EH (cell line): ENCODE data around the gene REG1B.

Experiments
- DNase-seq: peaks from one replicate; pipeline ENCODE4 v3.0.0-alpha.2; 2015; ENCODE audit warnings: low read depth

REG1B gene

GRCh38 chr2:79087785-79088364 is at the start of gene REG1B:
Gene REG1B, minus strand, starts transcription at chr2:79087993. Its CDS starts 381 bp downstream, at chr2:79087612.
- DNase-seq, result no peak

DNA sequence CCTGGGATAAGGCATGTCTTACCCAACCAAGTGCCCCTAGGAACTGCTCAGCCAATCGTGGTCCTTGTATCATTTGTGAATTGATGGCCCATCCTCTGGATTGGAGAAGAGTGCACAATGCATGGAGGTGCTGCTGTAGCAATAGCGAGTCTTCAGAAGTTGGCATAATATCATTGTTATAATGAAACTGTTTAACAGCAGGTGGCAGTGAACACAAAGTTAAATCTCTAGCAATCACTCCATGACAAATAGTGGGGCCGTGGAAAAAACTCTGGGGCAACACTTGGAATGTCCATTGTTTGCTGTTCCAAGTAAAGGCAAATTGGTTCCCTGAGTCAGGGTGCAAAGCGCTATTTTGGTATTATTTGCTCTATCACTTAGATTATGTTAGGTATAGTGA is 43.9 kb upstream of the REG1B start:
- no peak for DNase-seq

DNA sequence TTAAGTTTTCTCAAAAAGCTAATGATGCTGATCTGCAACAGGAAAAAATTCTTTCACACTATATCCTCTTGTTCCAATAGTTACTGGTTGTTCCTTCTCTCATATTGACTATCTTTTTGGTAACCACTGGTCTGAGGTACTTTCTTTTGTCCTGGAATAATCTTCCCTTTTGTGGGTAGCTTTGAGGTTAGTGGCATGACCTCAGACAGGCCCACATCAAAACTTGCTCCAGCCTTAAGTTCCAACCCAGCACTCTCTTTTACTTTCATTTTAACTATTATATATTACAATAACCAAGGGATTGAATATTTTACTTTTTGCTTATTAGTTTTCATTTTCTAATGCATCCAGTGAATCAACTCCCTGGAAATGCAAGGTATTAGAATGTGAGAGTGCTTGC is 42.0 kb upstream of the REG1B start:
- DNase-seq, result no peak

DNA sequence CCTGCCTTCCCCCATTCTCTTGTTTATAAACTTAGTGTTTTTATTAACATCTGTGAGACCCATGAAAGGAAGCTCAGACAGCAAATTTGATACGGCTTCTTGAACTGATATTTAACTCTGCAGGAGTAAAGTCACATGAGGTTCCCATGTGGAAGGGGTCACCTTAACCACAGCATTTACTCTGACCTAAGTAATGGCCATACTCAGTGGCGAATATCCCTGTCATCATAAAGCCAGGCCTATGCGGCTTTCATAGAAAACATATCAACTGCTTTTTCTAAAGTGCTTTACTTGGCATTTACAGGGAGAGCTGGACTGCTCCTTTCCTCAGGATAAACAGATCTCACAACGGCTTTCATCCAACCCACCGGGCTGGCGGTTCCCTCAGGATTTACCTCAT is 41.5 kb upstream of the REG1B start:
- DNase-seq, result no peak

- DNase-seq, result no peak
Observed at GRCh38 chr2:79128406-79128805, 40.6 kb upstream of the REG1B start.

DNA sequence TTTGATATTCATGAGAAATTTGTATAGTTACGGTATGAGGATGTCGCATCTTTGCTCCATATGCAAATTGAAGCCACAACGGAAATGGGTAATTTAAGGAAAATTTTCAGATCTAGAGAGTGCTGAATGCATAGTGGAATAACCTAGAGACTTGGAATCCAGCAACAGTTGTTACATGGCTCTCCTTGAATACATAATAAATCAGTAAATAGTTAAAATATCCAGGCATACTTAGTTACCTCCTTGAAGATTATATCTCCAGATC is 37.9 kb upstream of the REG1B start:
- no peak for DNase-seq

GRCh38 chr2:79124907-79125720 is 37.3 kb upstream of the REG1B start:
- DNase-seq, result no peak

DNA sequence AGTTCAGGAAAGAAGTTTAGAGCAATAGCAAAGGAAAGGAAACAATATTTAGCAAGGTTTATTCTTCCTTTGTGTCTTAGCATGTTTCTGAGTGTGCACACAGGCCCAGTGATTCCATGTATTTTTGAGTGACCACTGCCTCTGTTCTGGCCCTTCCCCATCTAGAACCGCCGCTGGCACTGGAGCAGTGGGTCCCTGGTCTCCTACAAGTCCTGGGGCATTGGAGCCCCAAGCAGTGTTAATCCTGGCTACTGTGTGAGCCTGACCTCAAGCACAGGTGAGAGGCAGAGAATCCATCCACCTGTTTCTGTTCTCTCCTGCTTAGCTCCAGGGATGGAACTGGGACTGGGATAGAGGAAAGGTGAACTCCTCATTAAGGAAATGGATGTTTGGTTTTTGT is 34.9 kb upstream of the REG1B start:
- DNase-seq, result no peak

- no peak for DNase-seq
Observed at GRCh38 chr2:79120194-79120713, 32.5 kb upstream of the REG1B start, which contains the start of gene REG1A. Gene REG1A, plus strand, starts transcription at chr2:79120488. Its CDS starts 374 bp downstream, at chr2:79120862.

GRCh38 chr2:79116997-79117928 is 29.5 kb upstream of the REG1B start:
- no peak for DNase-seq

- no peak for DNase-seq
Observed at GRCh38 chr2:79114797-79115494, 27.2 kb upstream of the REG1B start.

GRCh38 chr2:79112269-79112668 is 24.5 kb upstream of the REG1B start:
- no peak for DNase-seq

- DNase-seq, result no peak
Observed at GRCh38 chr2:79105259-79105658, 17.5 kb upstream of the REG1B start.

DNA sequence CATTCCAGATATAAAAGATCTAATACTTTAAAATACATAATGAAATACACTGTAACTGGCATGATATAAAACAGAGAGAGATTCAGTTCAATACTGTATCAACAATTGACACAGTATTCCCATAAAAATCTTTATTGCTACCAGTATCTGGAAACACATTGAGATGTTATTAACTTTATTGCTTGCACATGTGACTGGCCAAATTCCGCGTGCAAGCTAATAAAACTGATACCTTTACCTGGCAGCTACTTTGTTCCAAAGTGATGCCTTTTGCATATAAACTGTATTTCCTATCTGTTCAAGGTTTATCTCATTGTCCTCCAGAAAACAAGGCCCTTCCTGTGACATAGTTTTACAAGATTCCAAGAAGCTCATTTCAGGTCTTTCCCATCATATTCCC is 15.4 kb upstream of the REG1B start:
- no peak for DNase-seq

DNA sequence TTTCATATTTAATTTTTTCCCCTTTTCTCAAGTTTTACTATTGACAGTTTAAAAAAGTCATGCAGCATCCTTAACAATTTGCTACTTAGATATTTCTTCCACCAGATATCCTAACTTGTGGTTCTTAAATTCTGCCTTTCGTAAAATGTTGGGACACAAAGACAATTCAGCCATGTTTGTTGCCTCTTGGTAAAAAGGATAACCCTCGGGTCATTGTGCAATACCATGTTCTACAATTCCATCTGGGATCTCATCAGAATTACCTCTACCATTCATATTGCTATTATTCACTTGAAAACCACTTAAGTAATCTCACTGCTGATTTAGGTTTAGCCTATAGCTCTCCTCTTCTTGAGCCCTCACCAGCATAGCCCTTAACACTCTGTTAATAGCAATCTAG is 13.2 kb upstream of the REG1B start:
- DNase-seq, result no peak

DNA sequence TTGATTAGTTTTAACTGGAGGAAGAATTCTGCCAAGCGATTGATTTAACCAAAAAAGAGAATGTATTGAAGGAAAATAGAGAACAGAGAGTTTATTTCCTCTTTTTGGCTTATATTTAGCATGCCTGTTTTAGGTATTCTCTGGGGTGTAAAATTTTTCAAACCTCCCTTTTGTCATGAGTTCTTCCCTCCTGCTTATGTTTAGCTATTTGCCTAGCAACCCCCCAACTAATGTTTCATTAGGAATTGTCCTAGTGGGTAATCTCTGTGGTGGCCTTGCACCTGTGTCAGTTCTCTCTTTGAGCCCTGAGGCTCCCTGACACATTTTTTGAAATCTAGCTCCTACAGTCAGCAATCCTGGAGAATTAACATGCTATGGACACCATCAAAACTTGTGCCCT is 12.5 kb upstream of the REG1B start:
- no peak for DNase-seq

- DNase-seq, result no peak
Observed at GRCh38 chr2:79099140-79099686, 11.4 kb upstream of the REG1B start.

DNA sequence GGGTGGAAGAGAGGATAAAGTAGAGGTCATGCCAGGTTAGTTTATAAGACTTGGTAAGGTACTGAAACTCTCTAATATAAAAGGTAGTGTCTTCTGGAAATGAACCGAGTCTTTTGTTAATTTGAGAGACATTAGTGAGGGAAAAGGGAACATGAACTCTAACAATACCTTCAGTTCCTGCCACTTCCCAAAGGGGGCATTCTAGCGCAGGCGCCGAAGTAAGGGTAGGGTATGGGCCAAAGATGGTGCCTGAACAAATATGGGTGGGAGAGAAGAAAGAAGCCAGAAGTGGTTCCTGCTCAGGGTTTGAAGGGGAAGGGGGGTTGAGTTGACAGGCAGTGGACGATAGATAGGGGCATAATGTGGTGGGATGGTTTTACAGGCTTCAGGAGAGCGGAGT is 10.1 kb upstream of the REG1B start:
- no peak for DNase-seq

- no peak for DNase-seq
Observed at GRCh38 chr2:79090693-79091092, 2.9 kb upstream of the REG1B start.

GRCh38 chr2:79086255-79086654 is 1.5 kb downstream of the REG1B start:
- DNase-seq, result no peak

DNA sequence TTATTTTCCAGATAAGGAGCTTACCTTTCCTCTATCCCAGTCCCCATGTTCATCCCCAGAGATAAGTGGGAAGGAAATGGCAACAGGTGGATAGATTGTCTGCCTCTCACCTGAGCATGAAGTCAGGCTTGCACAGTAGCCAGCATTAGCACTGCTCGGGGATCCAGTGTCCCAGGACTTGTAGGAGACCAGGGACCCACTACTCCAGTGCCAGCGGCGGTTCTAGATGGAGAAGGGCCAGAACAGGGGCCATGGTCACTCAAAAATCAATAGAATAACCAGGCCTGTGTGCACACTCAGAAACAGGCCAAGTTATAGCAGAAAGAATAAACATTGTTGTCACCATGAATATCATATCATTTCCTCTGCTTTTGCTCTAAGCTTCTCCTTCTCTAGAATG is 2.4 kb downstream of the REG1B start:
- no peak for DNase-seq
